ENCODE measurements around the gene RUNX1. TPM values are rescaled to one million over a fixed set of nuclear protein-coding genes. Genes with fewer than 3 reads are reported as not detected.

Gene RUNX1
- total and polyA plus RNA-seq, 2 of the 13 experiments (the other 11 are each of a cell fraction or from before 2014, with no cell fraction given), result 5.4 to 6.4 TPM

- TF ChIP-seq BRCA1 (CRISPR knock-in tag; IDR thresholded peaks at IDR 0.05), result 0 out of 2 replicates have a peak, but pooled peaks have one; percentile 36
- no peak for TF ChIP-seq MBNL3 (CRISPR knock-in tag; conservative IDR thresholded peaks at IDR 0.05)
- TF ChIP-seq CSRNP2 (CRISPR knock-in tag; conservative IDR thresholded peaks at IDR 0.05; ENCODE audit: low read depth), result no peak
- TF ChIP-seq ZNF850 (CRISPR knock-in tag; conservative IDR thresholded peaks at IDR 0.05), result 0 out of 2 replicates have a peak, but pooled peaks have one; percentile 68
- no peak for TF ChIP-seq CBFB (CRISPR knock-in tag; IDR thresholded peaks at IDR 0.05)
- TF ChIP-seq ZC3H13 (CRISPR knock-in tag; IDR thresholded peaks at IDR 0.05), result peak; percentile 47; the same call in 1 of the 2 replicates
- TF ChIP-seq KLF12 (CRISPR knock-in tag; IDR thresholded peaks at IDR 0.05; ENCODE audit: borderline replicate concordance), result 0 out of 2 replicates have a peak, but pooled peaks have one; percentile 4
- peak; percentile 48; the same call in 1 of the 2 replicates for TF ChIP-seq TSC22D2 (CRISPR knock-in tag; IDR thresholded peaks at IDR 0.05; ENCODE audit: borderline replicate concordance)
- TF ChIP-seq, protein P1, sequence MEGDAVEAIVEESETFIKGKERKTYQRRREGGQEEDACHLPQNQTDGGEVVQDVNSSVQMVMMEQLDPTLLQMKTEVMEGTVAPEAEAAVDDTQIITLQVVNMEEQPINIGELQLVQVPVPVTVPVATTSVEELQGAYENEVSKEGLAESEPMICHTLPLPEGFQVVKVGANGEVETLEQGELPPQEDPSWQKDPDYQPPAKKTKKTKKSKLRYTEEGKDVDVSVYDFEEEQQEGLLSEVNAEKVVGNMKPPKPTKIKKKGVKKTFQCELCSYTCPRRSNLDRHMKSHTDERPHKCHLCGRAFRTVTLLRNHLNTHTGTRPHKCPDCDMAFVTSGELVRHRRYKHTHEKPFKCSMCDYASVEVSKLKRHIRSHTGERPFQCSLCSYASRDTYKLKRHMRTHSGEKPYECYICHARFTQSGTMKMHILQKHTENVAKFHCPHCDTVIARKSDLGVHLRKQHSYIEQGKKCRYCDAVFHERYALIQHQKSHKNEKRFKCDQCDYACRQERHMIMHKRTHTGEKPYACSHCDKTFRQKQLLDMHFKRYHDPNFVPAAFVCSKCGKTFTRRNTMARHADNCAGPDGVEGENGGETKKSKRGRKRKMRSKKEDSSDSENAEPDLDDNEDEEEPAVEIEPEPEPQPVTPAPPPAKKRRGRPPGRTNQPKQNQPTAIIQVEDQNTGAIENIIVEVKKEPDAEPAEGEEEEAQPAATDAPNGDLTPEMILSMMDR (CRISPR knock-in tag; IDR thresholded peaks at IDR 0.05), result peak; percentile 77
- peak; percentile 72 for TF ChIP-seq ZFX (CRISPR knock-in tag; IDR thresholded peaks at IDR 0.05; ENCODE audit: low read depth)
- 0 out of 2 replicates have a peak, but pooled peaks have one; percentile 64 for TF ChIP-seq ZNF816 (CRISPR knock-in tag; IDR thresholded peaks at IDR 0.05; ENCODE audit: borderline replicate concordance)
- TF ChIP-seq HOXA5 (CRISPR knock-in tag; IDR thresholded peaks at IDR 0.05), result 0 out of 2 replicates have a peak, but pooled peaks have one; percentile 17
- no peak for TF ChIP-seq NBN (conservative IDR thresholded peaks at IDR 0.05)
- TF ChIP-seq, protein P2, sequence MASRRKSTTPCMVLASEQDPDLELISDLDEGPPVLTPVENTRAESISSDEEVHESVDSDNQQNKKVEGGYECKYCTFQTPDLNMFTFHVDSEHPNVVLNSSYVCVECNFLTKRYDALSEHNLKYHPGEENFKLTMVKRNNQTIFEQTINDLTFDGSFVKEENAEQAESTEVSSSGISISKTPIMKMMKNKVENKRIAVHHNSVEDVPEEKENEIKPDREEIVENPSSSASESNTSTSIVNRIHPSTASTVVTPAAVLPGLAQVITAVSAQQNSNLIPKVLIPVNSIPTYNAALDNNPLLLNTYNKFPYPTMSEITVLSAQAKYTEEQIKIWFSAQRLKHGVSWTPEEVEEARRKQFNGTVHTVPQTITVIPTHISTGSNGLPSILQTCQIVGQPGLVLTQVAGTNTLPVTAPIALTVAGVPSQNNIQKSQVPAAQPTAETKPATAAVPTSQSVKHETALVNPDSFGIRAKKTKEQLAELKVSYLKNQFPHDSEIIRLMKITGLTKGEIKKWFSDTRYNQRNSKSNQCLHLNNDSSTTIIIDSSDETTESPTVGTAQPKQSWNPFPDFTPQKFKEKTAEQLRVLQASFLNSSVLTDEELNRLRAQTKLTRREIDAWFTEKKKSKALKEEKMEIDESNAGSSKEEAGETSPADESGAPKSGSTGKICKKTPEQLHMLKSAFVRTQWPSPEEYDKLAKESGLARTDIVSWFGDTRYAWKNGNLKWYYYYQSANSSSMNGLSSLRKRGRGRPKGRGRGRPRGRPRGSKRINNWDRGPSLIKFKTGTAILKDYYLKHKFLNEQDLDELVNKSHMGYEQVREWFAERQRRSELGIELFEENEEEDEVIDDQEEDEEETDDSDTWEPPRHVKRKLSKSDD (CRISPR knock-in tag; IDR thresholded peaks at IDR 0.05; ENCODE audit: low read depth), result peak; percentile 9; the same call in 1 of the 2 replicates
- peak; percentile 35; the same call in 1 of the 2 replicates for TF ChIP-seq CCDC6 (CRISPR knock-in tag; IDR thresholded peaks at IDR 0.05)
- TF ChIP-seq HNF4G (IDR thresholded peaks at IDR 0.05; ENCODE audit: borderline replicate concordance, low read depth, low read length), result 0 out of 2 replicates have a peak, but pooled peaks have one; percentile 12
- 0 out of 2 replicates have a peak, but pooled peaks have one; percentile 15 for TF ChIP-seq HNF4G (CRISPR knock-in tag; IDR thresholded peaks at IDR 0.05; ENCODE audit: borderline replicate concordance, low read depth)
- peak; percentile 41; the same call in 1 of the 2 replicates for TF ChIP-seq PATZ1 (CRISPR knock-in tag; IDR thresholded peaks at IDR 0.05)
- TF ChIP-seq TP53 (CRISPR knock-in tag; conservative IDR thresholded peaks at IDR 0.05), result no peak
- 0 out of 2 replicates have a peak, but pooled peaks have one; percentile 24 for TF ChIP-seq ZNF235 (CRISPR knock-in tag; IDR thresholded peaks at IDR 0.05; ENCODE audit: borderline replicate concordance)
Measured at GRCh38 chr21:34889676-34890469, 159.2 kb downstream of the RUNX1 start (continued).

Data from HepG2 (cell line).